ENCODE measurements around the gene DHH.

DNA sequence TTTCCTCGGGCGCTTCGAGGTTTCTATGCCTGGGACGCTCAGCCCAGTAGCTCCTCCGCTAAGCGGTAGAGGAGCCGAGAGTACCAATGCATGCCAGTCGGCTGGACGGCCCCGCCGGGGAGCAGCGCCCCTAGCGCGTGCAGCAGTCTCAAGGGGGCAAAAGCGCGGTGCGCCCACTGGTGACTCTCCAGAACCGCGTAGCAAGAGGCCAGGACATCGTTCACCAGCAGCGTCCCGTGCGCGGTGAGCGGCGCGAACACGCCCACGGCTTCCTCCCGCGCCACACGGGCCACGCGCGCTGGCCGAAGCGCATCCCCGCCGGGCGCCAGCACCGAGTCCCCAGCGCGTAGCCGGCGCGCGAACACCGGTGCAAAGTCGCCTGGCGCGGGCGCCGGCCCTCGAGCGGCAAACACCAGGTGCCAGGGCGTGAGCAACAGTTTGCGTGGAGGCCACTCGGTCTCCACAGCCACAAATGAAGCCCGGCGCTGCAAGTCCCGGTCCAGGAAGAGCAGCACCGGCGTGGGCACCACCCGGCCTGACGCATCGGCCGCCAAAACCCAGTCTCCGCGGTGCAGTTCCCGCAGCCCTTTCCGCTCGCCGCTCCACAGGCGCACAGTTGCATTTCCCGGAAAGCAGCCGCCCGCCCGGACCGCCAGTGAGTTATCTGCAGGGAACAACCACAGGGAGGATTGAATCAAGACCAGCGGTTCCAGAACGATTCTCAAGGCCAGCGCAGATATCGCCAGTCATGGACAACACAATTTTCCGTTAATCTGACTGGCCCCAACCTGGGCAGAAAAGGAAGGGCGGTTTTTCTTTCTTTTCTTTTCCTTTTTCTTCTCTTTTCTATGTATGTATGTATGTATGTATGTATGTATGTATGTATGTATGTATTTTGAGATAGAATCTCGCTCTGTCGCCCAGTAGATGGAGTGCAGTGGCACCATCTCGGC, 4.5 kb downstream of the DHH start:
- no peak for TF ChIP-seq POLR2A (IDR thresholded peaks at IDR 0.05)
- TF ChIP-seq, protein P1, sequence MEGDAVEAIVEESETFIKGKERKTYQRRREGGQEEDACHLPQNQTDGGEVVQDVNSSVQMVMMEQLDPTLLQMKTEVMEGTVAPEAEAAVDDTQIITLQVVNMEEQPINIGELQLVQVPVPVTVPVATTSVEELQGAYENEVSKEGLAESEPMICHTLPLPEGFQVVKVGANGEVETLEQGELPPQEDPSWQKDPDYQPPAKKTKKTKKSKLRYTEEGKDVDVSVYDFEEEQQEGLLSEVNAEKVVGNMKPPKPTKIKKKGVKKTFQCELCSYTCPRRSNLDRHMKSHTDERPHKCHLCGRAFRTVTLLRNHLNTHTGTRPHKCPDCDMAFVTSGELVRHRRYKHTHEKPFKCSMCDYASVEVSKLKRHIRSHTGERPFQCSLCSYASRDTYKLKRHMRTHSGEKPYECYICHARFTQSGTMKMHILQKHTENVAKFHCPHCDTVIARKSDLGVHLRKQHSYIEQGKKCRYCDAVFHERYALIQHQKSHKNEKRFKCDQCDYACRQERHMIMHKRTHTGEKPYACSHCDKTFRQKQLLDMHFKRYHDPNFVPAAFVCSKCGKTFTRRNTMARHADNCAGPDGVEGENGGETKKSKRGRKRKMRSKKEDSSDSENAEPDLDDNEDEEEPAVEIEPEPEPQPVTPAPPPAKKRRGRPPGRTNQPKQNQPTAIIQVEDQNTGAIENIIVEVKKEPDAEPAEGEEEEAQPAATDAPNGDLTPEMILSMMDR (IDR thresholded peaks at IDR 0.05) = no peak
